ENCODE results near the gene PHF12. TPM values are rescaled to one million over a fixed set of nuclear protein-coding genes. Genes with fewer than 3 reads are reported as not detected.

Gene PHF12
- total RNA-seq, 1 experiment from 2014 or later, result 35.7 TPM

DNA sequence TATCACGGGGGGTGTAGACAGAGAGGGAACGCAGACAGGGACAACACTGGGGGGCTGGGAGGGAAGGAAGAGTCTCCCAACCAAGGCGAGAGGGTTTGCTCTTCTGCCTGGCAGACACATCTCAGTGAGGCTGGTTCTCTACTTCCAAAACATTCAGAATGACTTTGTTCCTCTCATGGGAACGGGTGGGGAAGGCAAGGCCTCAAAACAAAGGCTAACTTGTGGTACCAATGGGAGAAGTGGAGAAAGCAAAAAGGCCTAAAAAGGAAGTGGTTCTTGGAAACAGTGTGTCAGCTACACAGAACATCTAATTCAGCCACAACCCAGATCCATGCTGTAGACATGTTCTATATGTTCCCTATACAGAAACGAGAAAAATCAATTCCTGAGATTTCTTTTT, 61.3 kb downstream of the PHF12 start:
- no TSS peak for BruUV-seq (replicated peaks)
- intact Hi-C loops (cut with micrococcal nuclease), result no loop called here

More for the DNA sequence above, 61.3 kb downstream of the PHF12 start:
- Histone ChIP-seq H3K9me2 (ENCODE audit: insufficient read depth) (no peaks in the 10 kb centered on the region), H3K9me3 (ENCODE audit: control insufficient read depth in 1 of 2, insufficient read depth in 1 of 2, low read depth in 1 of 2, low read length in 2 of 2) (no peaks in the 10 kb centered on the region), H3K27me3 (ENCODE audit: insufficient read depth, low read length) (no peaks in the 10 kb centered on the region), H3K4me3 (replicated peaks in 1 of 2; ENCODE audit: low read depth in 1 of 2, low read length in 2 of 2) (no peak overlapping the region), H4K20me1 (ENCODE audit: insufficient read depth) (no peaks in the 10 kb centered on the region), H3K36me3 (ENCODE audit: control insufficient read depth in 1 of 2, insufficient read depth in 2 of 2, low read length in 2 of 2) (no peaks in the 10 kb centered on the region), H3K4me2 (ENCODE audit: low read length) (no peak overlapping the region), H3K27ac (ENCODE audit: low read depth, low read length) (no peak overlapping the region), H3K4me1 (ENCODE audit: control insufficient read depth in 1 of 2, insufficient read depth in 2 of 2, low read length in 2 of 2) (peaks cover 4 to 6% of the 10 kb centered on the region in 2 experiments; a peak in 2 of 4 replicates), H2AFZ (ENCODE audit: low read depth, low read length, poor library complexity, severe bottlenecking) (no peak overlapping the region), H3K79me2 (ENCODE audit: insufficient read depth, low read length) (peaks cover under 1% of the 10 kb centered on the region; the same call in 1 of the 2 replicates), H3K9ac (ENCODE audit: low read length) (no peak overlapping the region)
- ATAC-seq (no peak), DNase-seq (ENCODE audit: low read depth, low spot score) (no peak)
- ChIA-PET RAD21 (ENCODE audit: low non-redundant PET in 1 of 2, low total read pairs in 2 of 2, uncharacterized antibody in 2 of 2, unreplicated experiment in 2 of 2) (no interaction called here), CTCF (no interaction called here), POLR2A (no interaction called here)
- no peak for TF ChIP-seq ZNF274 (IDR thresholded peaks at IDR 0.05; ENCODE audit: low read depth, low read length)
- no peak for TF ChIP-seq EZH2 (IDR thresholded peaks at IDR 0.05)
- TF ChIP-seq EGR1 (IDR thresholded peaks at IDR 0.05; ENCODE audit: low read depth), result no peak
- TF ChIP-seq FOSL1 (IDR thresholded peaks at IDR 0.05; ENCODE audit: low read depth), result no peak
- TF ChIP-seq TCF7L2 (IDR thresholded peaks at IDR 0.05; ENCODE audit: borderline replicate concordance, extremely low read depth, insufficient read depth, insufficient read length), result no peak
- no peak for TF ChIP-seq JUND (IDR thresholded peaks at IDR 0.05)
- TF ChIP-seq SIN3A (IDR thresholded peaks at IDR 0.05; ENCODE audit: low read depth), result no peak
- TF ChIP-seq, protein P1, sequence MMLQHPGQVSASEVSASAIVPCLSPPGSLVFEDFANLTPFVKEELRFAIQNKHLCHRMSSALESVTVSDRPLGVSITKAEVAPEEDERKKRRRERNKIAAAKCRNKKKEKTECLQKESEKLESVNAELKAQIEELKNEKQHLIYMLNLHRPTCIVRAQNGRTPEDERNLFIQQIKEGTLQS (IDR thresholded peaks at IDR 0.05), result no peak
- TF ChIP-seq, protein P2, sequence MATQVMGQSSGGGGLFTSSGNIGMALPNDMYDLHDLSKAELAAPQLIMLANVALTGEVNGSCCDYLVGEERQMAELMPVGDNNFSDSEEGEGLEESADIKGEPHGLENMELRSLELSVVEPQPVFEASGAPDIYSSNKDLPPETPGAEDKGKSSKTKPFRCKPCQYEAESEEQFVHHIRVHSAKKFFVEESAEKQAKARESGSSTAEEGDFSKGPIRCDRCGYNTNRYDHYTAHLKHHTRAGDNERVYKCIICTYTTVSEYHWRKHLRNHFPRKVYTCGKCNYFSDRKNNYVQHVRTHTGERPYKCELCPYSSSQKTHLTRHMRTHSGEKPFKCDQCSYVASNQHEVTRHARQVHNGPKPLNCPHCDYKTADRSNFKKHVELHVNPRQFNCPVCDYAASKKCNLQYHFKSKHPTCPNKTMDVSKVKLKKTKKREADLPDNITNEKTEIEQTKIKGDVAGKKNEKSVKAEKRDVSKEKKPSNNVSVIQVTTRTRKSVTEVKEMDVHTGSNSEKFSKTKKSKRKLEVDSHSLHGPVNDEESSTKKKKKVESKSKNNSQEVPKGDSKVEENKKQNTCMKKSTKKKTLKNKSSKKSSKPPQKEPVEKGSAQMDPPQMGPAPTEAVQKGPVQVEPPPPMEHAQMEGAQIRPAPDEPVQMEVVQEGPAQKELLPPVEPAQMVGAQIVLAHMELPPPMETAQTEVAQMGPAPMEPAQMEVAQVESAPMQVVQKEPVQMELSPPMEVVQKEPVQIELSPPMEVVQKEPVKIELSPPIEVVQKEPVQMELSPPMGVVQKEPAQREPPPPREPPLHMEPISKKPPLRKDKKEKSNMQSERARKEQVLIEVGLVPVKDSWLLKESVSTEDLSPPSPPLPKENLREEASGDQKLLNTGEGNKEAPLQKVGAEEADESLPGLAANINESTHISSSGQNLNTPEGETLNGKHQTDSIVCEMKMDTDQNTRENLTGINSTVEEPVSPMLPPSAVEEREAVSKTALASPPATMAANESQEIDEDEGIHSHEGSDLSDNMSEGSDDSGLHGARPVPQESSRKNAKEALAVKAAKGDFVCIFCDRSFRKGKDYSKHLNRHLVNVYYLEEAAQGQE (IDR thresholded peaks at IDR 0.05; ENCODE audit: low read depth), result no peak
- no peak for TF ChIP-seq YY1 (IDR thresholded peaks at IDR 0.05; ENCODE audit: extremely low read depth, insufficient replicate concordance, low read depth, low read length)
- TF ChIP-seq EZH2phosphoT487 (IDR thresholded peaks at IDR 0.05; ENCODE audit: borderline replicate concordance), result no peak
- no peak for TF ChIP-seq SP1 (IDR thresholded peaks at IDR 0.05; ENCODE audit: low read depth)
- TF ChIP-seq, protein P3, sequence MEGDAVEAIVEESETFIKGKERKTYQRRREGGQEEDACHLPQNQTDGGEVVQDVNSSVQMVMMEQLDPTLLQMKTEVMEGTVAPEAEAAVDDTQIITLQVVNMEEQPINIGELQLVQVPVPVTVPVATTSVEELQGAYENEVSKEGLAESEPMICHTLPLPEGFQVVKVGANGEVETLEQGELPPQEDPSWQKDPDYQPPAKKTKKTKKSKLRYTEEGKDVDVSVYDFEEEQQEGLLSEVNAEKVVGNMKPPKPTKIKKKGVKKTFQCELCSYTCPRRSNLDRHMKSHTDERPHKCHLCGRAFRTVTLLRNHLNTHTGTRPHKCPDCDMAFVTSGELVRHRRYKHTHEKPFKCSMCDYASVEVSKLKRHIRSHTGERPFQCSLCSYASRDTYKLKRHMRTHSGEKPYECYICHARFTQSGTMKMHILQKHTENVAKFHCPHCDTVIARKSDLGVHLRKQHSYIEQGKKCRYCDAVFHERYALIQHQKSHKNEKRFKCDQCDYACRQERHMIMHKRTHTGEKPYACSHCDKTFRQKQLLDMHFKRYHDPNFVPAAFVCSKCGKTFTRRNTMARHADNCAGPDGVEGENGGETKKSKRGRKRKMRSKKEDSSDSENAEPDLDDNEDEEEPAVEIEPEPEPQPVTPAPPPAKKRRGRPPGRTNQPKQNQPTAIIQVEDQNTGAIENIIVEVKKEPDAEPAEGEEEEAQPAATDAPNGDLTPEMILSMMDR (IDR thresholded peaks at IDR 0.05 in 2 of 3, conservative IDR thresholded peaks at IDR 0.05 in 1 of 3; ENCODE audit: borderline replicate concordance in 1 of 3, insufficient read depth in 1 of 3, low read depth in 2 of 3, low read length in 2 of 3), result no peak
- TF ChIP-seq, protein P4, sequence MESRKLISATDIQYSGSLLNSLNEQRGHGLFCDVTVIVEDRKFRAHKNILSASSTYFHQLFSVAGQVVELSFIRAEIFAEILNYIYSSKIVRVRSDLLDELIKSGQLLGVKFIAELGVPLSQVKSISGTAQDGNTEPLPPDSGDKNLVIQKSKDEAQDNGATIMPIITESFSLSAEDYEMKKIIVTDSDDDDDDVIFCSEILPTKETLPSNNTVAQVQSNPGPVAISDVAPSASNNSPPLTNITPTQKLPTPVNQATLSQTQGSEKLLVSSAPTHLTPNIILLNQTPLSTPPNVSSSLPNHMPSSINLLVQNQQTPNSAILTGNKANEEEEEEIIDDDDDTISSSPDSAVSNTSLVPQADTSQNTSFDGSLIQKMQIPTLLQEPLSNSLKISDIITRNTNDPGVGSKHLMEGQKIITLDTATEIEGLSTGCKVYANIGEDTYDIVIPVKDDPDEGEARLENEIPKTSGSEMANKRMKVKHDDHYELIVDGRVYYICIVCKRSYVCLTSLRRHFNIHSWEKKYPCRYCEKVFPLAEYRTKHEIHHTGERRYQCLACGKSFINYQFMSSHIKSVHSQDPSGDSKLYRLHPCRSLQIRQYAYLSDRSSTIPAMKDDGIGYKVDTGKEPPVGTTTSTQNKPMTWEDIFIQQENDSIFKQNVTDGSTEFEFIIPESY (IDR thresholded peaks at IDR 0.05; ENCODE audit: extremely low read depth, insufficient replicate concordance, low read length), result no peak
- TF ChIP-seq CEBPB (IDR thresholded peaks at IDR 0.05; ENCODE audit: low read depth), result no peak
- no peak for TF ChIP-seq POLR2A (IDR thresholded peaks at IDR 0.05; ENCODE audit: borderline replicate concordance, extremely low read depth, insufficient read depth, insufficient read length)
- no peak for TF ChIP-seq CBX3 (IDR thresholded peaks at IDR 0.05; ENCODE audit: low read depth)
- no peak for TF ChIP-seq POLR2AphosphoS5 (IDR thresholded peaks at IDR 0.05; ENCODE audit: low read depth, low read length)
- TF ChIP-seq ELF1 (IDR thresholded peaks at IDR 0.05; ENCODE audit: borderline replicate concordance, low read depth), result no peak
- TF ChIP-seq ZFX (IDR thresholded peaks at IDR 0.05), result no peak
